ENCODE results near the gene CFAP210.
"Not testable (repeated sequence)": the region's sequence is repeated elsewhere in the genome, so short reads cannot be mapped to it uniquely, and the experiment has no call there.

Gene CFAP210

GRCh38 chr2:169619946-169620345, 74.3 kb downstream of the CFAP210 start:
- DNase-seq (ENCODE audit: low read depth), result no peak

GRCh38 chr2:169615982-169616381, 78.2 kb downstream of the CFAP210 start:
- not testable (repeated sequence) for DNase-seq (ENCODE audit: low read depth)

GRCh38 chr2:169613876-169614275, 80.3 kb downstream of the CFAP210 start:
- DNase-seq (ENCODE audit: low read depth), result no peak

- DNase-seq (ENCODE audit: low read depth), result no peak
Measured at GRCh38 chr2:169609264-169609663, 84.9 kb downstream of the CFAP210 start.

- no peak for DNase-seq (ENCODE audit: low read depth)
Measured at GRCh38 chr2:169599568-169599967, 94.6 kb downstream of the CFAP210 start.

GRCh38 chr2:169598982-169599381, 95.2 kb downstream of the CFAP210 start:
- DNase-seq (ENCODE audit: low read depth), result no peak

GRCh38 chr2:169596546-169596945, 97.7 kb downstream of the CFAP210 start:
- DNase-seq (ENCODE audit: low read depth), result not testable (repeated sequence)
